Kidney epithelial cell (primary cell): ENCODE results near the gene TMED4. TPM values are rescaled to one million over a fixed set of nuclear protein-coding genes. Genes with fewer than 3 reads are reported as not detected.

ENCODE experiments used
- DNase-seq: peaks from one replicate; pipeline ENCODE4 v3.0.0-alpha.2; 2010; ENCODE audit warnings: low read depth
- H3K27me3 ChIP-seq: 2 replicates; pipeline ENCODE4 v1.6.0; 2011; ENCODE audit warnings: low read length; ENCODE audit not compliant: control insufficient read depth, insufficient read depth
- H3K36me3 ChIP-seq: 2 replicates; pipeline ENCODE4 v1.5.1; 2011; ENCODE audit warnings: low read length; ENCODE audit not compliant: control insufficient read depth, insufficient read depth
- H3K4me3 ChIP-seq: 2 replicates; pipeline ENCODE4 v1.5.1; 2011; ENCODE audit warnings: low read depth, mild to moderate bottlenecking, control low read depth, low read length
- total RNA-seq: library from RNA; depleted of rRNA; stranded (reverse); fragments of >200 nt; gene quantifications from 2 replicates; pipeline ENCODE4 v1.2.3, GENCODE V29; 2015
- TF ChIP-seq, protein P1 (sequence below): IDR thresholded peaks from 2 replicates; pipeline ENCODE4 v1.5.1; 2011; ENCODE audit warnings: mild to moderate bottlenecking, moderate library complexity, low read length, control low read depth, inconsistent platforms; ENCODE audit not compliant: insufficient read depth, poor library complexity, severe bottlenecking

Gene TMED4
- total RNA-seq, 1 donor from 2014 or later: 159 TPM

- H3K27me3 ChIP-seq: no peaks in the 10 kb centered on the region
- no peak overlapping the region for H3K4me3 ChIP-seq
- no peak for DNase-seq
Observed at GRCh38 chr7:44625526-44626471, 43.8 kb upstream of the TMED4 start.

GRCh38 chr7:44624318-44624717 lies 42.3 kb upstream of the TMED4 start:
- no peaks in the 10 kb centered on the region for H3K27me3 ChIP-seq
- TF ChIP-seq, protein P1, sequence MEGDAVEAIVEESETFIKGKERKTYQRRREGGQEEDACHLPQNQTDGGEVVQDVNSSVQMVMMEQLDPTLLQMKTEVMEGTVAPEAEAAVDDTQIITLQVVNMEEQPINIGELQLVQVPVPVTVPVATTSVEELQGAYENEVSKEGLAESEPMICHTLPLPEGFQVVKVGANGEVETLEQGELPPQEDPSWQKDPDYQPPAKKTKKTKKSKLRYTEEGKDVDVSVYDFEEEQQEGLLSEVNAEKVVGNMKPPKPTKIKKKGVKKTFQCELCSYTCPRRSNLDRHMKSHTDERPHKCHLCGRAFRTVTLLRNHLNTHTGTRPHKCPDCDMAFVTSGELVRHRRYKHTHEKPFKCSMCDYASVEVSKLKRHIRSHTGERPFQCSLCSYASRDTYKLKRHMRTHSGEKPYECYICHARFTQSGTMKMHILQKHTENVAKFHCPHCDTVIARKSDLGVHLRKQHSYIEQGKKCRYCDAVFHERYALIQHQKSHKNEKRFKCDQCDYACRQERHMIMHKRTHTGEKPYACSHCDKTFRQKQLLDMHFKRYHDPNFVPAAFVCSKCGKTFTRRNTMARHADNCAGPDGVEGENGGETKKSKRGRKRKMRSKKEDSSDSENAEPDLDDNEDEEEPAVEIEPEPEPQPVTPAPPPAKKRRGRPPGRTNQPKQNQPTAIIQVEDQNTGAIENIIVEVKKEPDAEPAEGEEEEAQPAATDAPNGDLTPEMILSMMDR: no peak
- H3K4me3 ChIP-seq: no peak overlapping the region
- DNase-seq: no peak
- H3K36me3 ChIP-seq: no peaks in the 10 kb centered on the region

More at GRCh38 chr7:44625526-44626471, 43.8 kb upstream of the TMED4 start:
- TF ChIP-seq, protein P1: no peak
- no peaks in the 10 kb centered on the region for H3K36me3 ChIP-seq

DNA sequence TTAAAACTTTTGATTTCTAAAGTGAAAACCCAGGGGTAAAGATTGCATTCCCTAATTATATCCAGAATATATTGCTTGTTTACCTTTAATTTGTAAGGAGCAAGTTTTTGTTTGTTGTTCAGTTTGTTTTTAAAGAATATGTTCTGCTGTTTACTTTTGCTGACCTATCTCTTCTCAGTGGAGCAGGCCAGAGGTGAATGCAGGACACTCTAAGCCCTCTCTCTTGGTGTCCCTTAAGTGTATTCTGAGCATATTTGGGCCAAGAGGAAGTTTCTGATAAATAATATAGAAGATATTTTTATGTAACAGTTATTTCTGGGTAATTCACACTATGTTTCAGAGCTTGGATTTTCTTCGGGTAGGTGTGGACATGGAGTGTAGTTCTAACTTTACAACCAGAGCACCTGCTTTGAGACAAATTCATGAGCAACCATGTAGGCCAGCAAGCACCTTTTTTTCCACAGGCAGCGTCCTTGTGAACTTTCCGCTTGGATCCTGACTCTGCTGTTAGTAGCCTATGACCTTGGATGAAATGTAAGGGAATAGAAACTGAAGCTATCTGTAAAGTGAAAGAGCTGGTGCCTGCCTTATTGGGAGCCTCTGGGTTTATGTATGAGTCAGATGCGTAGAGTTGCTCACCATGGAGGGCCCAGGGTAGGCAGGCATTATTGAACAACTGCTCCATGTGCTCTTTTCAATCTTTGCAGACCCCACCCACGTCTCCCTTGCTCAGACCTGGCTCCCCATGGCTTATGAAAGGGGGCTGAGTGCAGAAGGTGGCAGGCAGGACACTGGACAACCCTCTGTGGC lies 40.5 kb upstream of the TMED4 start:
- TF ChIP-seq, protein P1: no peak
- Histone ChIP-seq H3K36me3 (no peaks in the 10 kb centered on the region), H3K27me3 (no peaks in the 10 kb centered on the region), H3K4me3 (no peak overlapping the region)
- no peak for DNase-seq

DNA sequence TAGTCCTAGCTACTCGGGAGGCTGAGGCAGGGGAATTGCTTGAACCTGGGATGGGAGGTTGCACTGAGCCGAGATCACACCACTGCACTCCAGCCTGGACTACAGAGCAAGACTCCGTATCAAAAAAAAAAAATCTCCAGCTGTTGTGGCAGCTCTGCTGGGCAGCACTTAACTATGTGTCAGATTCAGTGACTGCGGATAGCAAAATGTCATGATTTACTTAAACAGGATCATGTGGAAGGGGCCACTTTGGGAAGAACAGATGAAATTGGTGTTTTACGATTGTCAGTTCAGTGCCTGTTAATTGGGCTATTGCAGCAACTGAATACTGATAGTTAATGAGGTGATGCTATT lies 39.7 kb upstream of the TMED4 start:
- TF ChIP-seq, protein P1: no peak
- Histone ChIP-seq H3K4me3 (no peak overlapping the region), H3K36me3 (no peaks in the 10 kb centered on the region), H3K27me3 (no peaks in the 10 kb centered on the region)
- no peak for DNase-seq

DNA sequence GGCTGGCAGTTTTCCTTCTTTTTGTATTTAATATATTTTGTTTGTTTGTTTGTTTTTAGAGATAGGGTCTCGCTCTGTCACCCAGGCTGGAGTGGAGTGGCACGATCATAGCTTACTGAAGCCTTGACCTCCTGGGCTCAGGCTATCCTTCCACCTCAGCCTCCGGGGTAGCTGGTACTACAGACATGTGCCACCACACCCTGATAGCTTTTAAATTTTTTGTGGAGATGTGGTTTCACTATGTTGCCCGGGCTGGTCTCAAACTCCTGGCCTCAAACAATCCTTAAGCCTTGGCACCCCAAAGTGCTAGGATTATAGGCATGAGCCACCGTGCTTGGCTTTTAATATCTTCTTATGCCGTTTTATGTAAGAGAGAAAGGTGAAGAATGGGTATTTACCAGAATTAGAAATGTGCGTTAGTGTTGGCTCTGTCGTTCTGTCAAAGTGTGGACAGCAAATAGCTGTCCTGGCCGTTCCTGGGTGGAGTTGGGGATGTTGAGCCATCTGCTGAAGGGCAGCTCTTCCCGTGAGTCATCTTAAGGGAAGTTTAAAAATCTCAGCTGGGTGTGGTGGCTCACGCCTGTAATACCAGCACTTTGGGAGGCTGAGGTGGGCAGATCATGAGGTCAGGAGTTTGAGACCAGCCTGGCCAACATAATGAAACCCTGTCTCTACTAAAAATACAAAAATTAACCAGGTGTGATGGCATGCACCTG lies 39.2 kb upstream of the TMED4 start:
- Histone ChIP-seq H3K36me3 (no peaks in the 10 kb centered on the region), H3K27me3 (no peaks in the 10 kb centered on the region), H3K4me3 (no peak overlapping the region)
- DNase-seq: no peak
- TF ChIP-seq, protein P1: no peak
